K562 (cell line): ENCODE data around the gene SLC4A5. TPM values are rescaled to one million over a fixed set of nuclear protein-coding genes. Genes with fewer than 3 reads are reported as not detected.

ENCODE experiments used
- ATAC-seq: fragments of 200-7000 bp; cut with Tn5 transposase; 3 replicates; pipeline ENCODE4 v1.9.1; 2020; ENCODE audit warnings: moderate library complexity
- BruUV-seq: library from RNA; stranded (reverse); fragments of 400-500 nt; replicated peaks from 2 replicates; lab custom pipeline; 2021; lab: Mats Ljungman, UMichigan
- CTCF ChIA-PET: fragments of 300-600 bp; formaldehyde crosslinking; extraction: SDS; loops from one replicate; lab custom pipeline; 2021; ENCODE audit warnings: low intra/inter-chr PET ratio; lab: Yijun Ruan, JAX
- POLR2A ChIA-PET: fragments of 300-600, 350-650 bp; sonication (Branson Sonifier 250); formaldehyde crosslinking; extraction: SDS; loops from one replicate; lab custom pipeline; 2021; ENCODE audit warnings: antibody characterized with exemption, inconsistent platforms; lab: Yijun Ruan, JAX
- DNase-seq, 4 experiments: peaks; one replicate each; pipeline versions ENCODE4 v3.0.0 to v3.0.0-alpha.2; 2011 to 2018; ENCODE audit warnings: low spot score in 3 of 4, mixed read lengths in 3 of 4; ENCODE audit errors: extremely low read depth in 1 of 4
- FAIRE-seq: peaks from 2 replicates; lab custom pipeline; 2011; peaks lifted over from hg19 to GRCh38; lab: Jason Lieb, UNC
- H2AFZ ChIP-seq: 2 replicates; pipeline ENCODE4 v1.6.0; 2011; ENCODE audit warnings: low read depth, low read length, control low read depth, inconsistent platforms
- H3K27ac ChIP-seq: fragments of 200-600 bp; 3 replicates; pipeline ENCODE4 v1.8.0; 2011; ENCODE audit warnings: low read depth, mild to moderate bottlenecking, control low read depth, inconsistent platforms, low read length, moderate library complexity, mixed read lengths; ENCODE audit errors: extremely low read depth
- H3K27me3 ChIP-seq, 2 experiments: fragments of 300-600 bp in 1 of 2; 2 replicates in 1 of 2; 3 replicates in 1 of 2; pipeline versions ENCODE4 v1.6.0 to v1.8.0; 2011; ENCODE audit warnings: inconsistent platforms in 2 of 2, low read length in 2 of 2, mild to moderate bottlenecking in 1 of 2, mixed read lengths in 1 of 2, moderate library complexity in 1 of 2; ENCODE audit not compliant: control insufficient read depth in 2 of 2, insufficient read depth in 2 of 2
- H3K36me3 ChIP-seq: fragments of 300-600 bp; 3 replicates; pipeline ENCODE4 v1.8.0; 2011; ENCODE audit warnings: mild to moderate bottlenecking, low read length, inconsistent platforms; ENCODE audit not compliant: control insufficient read depth, insufficient read depth
- H3K4me1 ChIP-seq, 2 experiments: fragments of 200-600 bp in 1 of 2; replicated peaks in 1 of 2; 2 replicates in 1 of 2; 3 replicates in 1 of 2; pipeline versions ENCODE4 v1.5.1 to v1.8.0; 2011; ENCODE audit warnings: inconsistent platforms in 2 of 2, low read length in 2 of 2, mild to moderate bottlenecking in 1 of 2, mixed read lengths in 1 of 2, moderate library complexity in 1 of 2; ENCODE audit not compliant: control insufficient read depth in 2 of 2, insufficient read depth in 2 of 2
- H3K4me2 ChIP-seq: 2 replicates; pipeline ENCODE4 v1.6.1; 2011; ENCODE audit warnings: low read length, control low read depth, inconsistent platforms, mixed read lengths; ENCODE audit not compliant: insufficient read depth
- H3K4me3 ChIP-seq: fragments of 200-600 bp; sonication (generic), shearing (Covaris generic); 2 replicates; pipeline ENCODE4 v1.5.1; 2016; ENCODE audit warnings: control low read depth, inconsistent platforms
- H3K79me2 ChIP-seq: fragments of 200-600 bp; 3 replicates; pipeline ENCODE4 v1.8.0; 2011; ENCODE audit warnings: low read length, inconsistent platforms; ENCODE audit not compliant: control insufficient read depth, insufficient read depth
- H3K9ac ChIP-seq, 2 experiments: 2 replicates each; pipeline versions ENCODE4 v1.6.0 to v1.6.1; 2011; ENCODE audit warnings: low read depth in 2 of 2, low read length in 2 of 2, control low read depth in 1 of 2, inconsistent platforms in 1 of 2, mild to moderate bottlenecking in 1 of 2, mixed read lengths in 1 of 2; ENCODE audit not compliant: insufficient read depth in 1 of 2
- H3K9me1 ChIP-seq: one replicate; pipeline ENCODE4 v1.6.0; 2011; ENCODE audit warnings: inconsistent platforms, mild to moderate bottlenecking, low read length, moderate library complexity; ENCODE audit not compliant: control insufficient read depth, insufficient read depth
- H3K9me3 ChIP-seq: replicated peaks from 2 replicates; pipeline ENCODE4 v1.5.1; 2011; ENCODE audit warnings: low read depth, low read length, inconsistent platforms; ENCODE audit not compliant: control insufficient read depth, insufficient read depth
- H4K20me1 ChIP-seq: replicated peaks from 2 replicates; pipeline ENCODE4 v1.6.1; 2011; ENCODE audit warnings: low read length, inconsistent platforms, mixed read lengths; ENCODE audit not compliant: control insufficient read depth, insufficient read depth
- FOXA3 ChIP-seq, 2 experiments: fragments of 450-650 bp in 1 of 2; sonication (generic) in 1 of 2; formaldehyde crosslinking; IDR thresholded peaks in 1 of 2; conservative IDR thresholded peaks in 1 of 2; 2 replicates each; pipeline versions ENCODE4 v1.4.0 to v1.8.0; 2020 to 2022; ENCODE audit warnings: mild to moderate bottlenecking in 2 of 2, missing genetic modification reagents in 1 of 2
- GABPB1 ChIP-seq: sonication (generic); formaldehyde crosslinking; IDR thresholded peaks from 2 replicates; pipeline ENCODE4 v1.8.0; 2022; ENCODE audit warnings: mild to moderate bottlenecking, missing genetic modification reagents
- RBM25 ChIP-seq: fragments of 200-400 bp; formaldehyde crosslinking; IDR thresholded peaks from 2 replicates; pipeline ENCODE4 v1.6.1; 2018; ENCODE audit warnings: low read length, low read depth, moderate library complexity; ENCODE audit not compliant: severe bottlenecking
- ZNF24 ChIP-seq: fragments of 450-650 bp; IDR thresholded peaks from 2 replicates; pipeline ENCODE4 v1.6.1; 2016
- ZNF586 ChIP-seq: fragments of 450-650 bp; formaldehyde crosslinking; conservative IDR thresholded peaks from 2 replicates; pipeline ENCODE4 v1.4.0; 2020; ENCODE audit warnings: mild to moderate bottlenecking, moderate library complexity
- WGBS: fragments of 100-300 bp; shearing (Covaris generic); methylation state at CpG from one replicate; pipeline ENCODE4 v1.1.6; 2016; ENCODE audit warnings: low coverage, mixed read lengths; ENCODE audit not compliant: insufficient coverage; ENCODE audit errors: missing lambda C conversion rate; 5-methylcytosine and 5-hydroxymethylcytosine counted together
- in situ Hi-C: fragments of 300-500 bp; cut with MboI; formaldehyde crosslinking; loops from 4 replicates; pipeline ENCODE4 v1.15.0; 2018; ENCODE audit warnings: inconsistent platforms, mixed read lengths
- intact Hi-C: fragments of 100-400 bp; cut with micrococcal nuclease; formaldehyde crosslinking; loops from 2 replicates; pipeline ENCODE4 v1.14.2; 2022
- polyA plus RNA-seq, 8 experiments: library from polyadenylated mRNA; depleted of rRNA in 4 of 8; stranded (reverse) in 5 of 8; unstranded in 3 of 8; fragments of >200 nt; fragmentation: Nextera tagmentation in 2 of 8; fragmentation: Illumina TruSeq in 1 of 8; extraction: Ambion mirVana in 2 of 8; extraction: Trizol in 1 of 8; gene quantifications; 2 replicates each; pipeline versions ENCODE4 v1.2.1 to v1.2.3, GENCODE V29; 2011 to 2014; ENCODE audit warnings: inconsistent platforms in 1 of 8, missing spikeins in 1 of 8
- total RNA-seq, 7 experiments: library from RNA; depleted of rRNA in 6 of 7; stranded (reverse); fragments of >200 nt in 6 of 7; fragmentation: Illumina TruSeq in 2 of 7; extraction: Trizol in 2 of 7; gene quantifications; 2 replicates each; pipeline versions ENCODE4 v1.2.1 to v1.2.3, GENCODE V29; 2011 to 2021; ENCODE audit warnings: low replicate concordance in 1 of 7
- TF ChIP-seq, protein P1 (sequence below): sonication (generic); formaldehyde crosslinking; IDR thresholded peaks from 2 replicates; pipeline ENCODE4 v1.8.0; 2022; ENCODE audit warnings: missing genetic modification reagents, mild to moderate bottlenecking, moderate library complexity, borderline replicate concordance
- TF ChIP-seq, protein P2 (sequence below): fragments of 250-450 bp; sonication (Bioruptor Pico); IDR thresholded peaks from 2 replicates; pipeline ENCODE4 v1.9.0; 2021; ENCODE audit warnings: mild to moderate bottlenecking

Gene SLC4A5
- total and polyA plus RNA-seq, 9 of the 15 experiments (the other 6 are each of a cell fraction or from before 2014, with no cell fraction given): 0.03 to 0.77 (median 0.14) TPM; not detected in 1

DNA sequence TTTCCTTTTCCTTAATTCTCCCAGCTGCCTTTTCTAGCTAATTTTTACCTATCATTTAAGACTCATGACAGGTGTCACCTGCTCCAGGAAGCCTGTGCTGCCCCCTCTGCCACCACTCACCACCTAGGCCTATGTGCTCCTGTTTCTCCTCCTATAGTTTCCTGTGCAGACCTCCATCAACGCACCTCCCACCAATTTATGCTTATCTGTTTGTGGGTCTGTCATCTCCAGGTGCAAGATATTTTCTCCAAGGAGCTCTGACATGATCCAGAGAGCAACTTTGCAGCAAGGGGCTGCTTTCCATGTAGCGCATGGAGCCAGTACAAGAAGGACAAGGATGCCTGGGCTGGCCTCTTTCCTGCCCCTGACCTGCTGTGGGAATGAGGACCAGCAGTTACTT, 42.7 kb downstream of the SLC4A5 start (continued):
- TF ChIP-seq, protein P1, sequence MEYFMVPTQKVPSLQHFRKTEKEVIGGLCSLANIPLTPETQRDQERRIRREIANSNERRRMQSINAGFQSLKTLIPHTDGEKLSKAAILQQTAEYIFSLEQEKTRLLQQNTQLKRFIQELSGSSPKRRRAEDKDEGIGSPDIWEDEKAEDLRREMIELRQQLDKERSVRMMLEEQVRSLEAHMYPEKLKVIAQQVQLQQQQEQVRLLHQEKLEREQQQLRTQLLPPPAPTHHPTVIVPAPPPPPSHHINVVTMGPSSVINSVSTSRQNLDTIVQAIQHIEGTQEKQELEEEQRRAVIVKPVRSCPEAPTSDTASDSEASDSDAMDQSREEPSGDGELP (CRISPR knock-in tag): no peak
- no peak for TF ChIP-seq GABPB1 (CRISPR knock-in tag)
- no peak for TF ChIP-seq ZNF24
- TF ChIP-seq FOXA3 (CRISPR knock-in tag; conservative IDR thresholded peaks at IDR 0.05 in 1 of 2, IDR thresholded peaks at IDR 0.05 in 1 of 2): no peak

DNA sequence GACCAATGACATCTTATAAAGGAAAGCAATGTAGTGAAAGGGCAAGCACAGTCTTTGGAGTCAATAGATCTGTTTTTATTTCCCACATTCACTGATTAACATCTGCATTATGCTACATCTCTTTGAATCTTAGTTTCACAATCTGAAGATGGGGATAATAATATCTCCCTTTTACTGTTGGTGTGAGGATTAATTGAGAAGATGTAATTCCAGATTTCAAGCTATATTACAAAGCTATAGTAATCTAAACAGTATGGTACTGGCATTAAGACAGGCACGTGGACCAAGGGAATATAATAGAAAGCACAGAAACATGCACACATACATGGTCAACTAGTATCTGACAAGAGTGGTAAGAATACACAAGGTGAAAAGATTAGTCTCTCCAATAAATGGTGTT, 45.3 kb downstream of the SLC4A5 start:
- BruUV-seq: no TSS peak
- WGBS: 8% methylated on average over 1 of the region's 1 CpG
- ATAC-seq (no peak), DNase-seq (no peak), FAIRE-seq (no peak)
- ChIA-PET POLR2A (interaction anchor here (1.6 kb wide), 1 partner anchor 17 kb away, joined by 3 read pairs; no protein-coding TSS in a partner anchor), CTCF (no interaction called here)
- no peaks in the 10 kb centered on the region for H4K20me1 ChIP-seq
- H3K27me3 ChIP-seq: no peaks in the 10 kb centered on the region; a peak in 1 of 5 replicates
- no peak overlapping the region for H3K4me3 ChIP-seq
- H3K9me1 ChIP-seq: no peaks in the 10 kb centered on the region
- no peak overlapping the region for H2AFZ ChIP-seq
- TF ChIP-seq, protein P2, sequence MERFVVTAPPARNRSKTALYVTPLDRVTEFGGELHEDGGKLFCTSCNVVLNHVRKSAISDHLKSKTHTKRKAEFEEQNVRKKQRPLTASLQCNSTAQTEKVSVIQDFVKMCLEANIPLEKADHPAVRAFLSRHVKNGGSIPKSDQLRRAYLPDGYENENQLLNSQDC (CRISPR knock-in tag): no peak
- TF ChIP-seq RBM25: peak; percentile 65
- TF ChIP-seq ZNF586 (CRISPR knock-in tag): no peak
- intact Hi-C loops: no loop called here
- H3K27ac ChIP-seq: no peak overlapping the region
- no peaks in the 10 kb centered on the region for H3K9me3 ChIP-seq
- H3K36me3 ChIP-seq: no peaks in the 10 kb centered on the region
- no peak overlapping the region for H3K4me2 ChIP-seq
- H3K79me2 ChIP-seq: no peaks in the 10 kb centered on the region
- no peak overlapping the region for H3K9ac ChIP-seq
- in situ Hi-C loops: no loop called here
- H3K4me1 ChIP-seq: peaks cover 3 to 4% of the 10 kb centered on the region in 2 experiments; a peak in 1 of 5 replicates
